H1 (cell line): ENCODE measurements around the gene HELZ2. TPM values are rescaled to one million over a fixed set of nuclear protein-coding genes. Genes with fewer than 3 reads are reported as not detected.

Experiments used
- CTCF ChIA-PET: fragments of 300-600 bp; sonication (Branson Sonifier 250); formaldehyde crosslinking; loops from one replicate; lab custom pipeline; 2021; ENCODE audit not compliant: partially characterized antibody; lab: Charles Lee
- POLR2A ChIA-PET: fragments of 300-600 bp; sonication (Branson Sonifier 250); formaldehyde crosslinking; loops from one replicate; lab custom pipeline; 2021; ENCODE audit warnings: inconsistent platforms; ENCODE audit not compliant: partially characterized antibody; lab: Charles Lee
- DNase-seq, 2 experiments: peaks; one replicate each; pipeline versions ENCODE4 v3.0.0 to v3.0.0-alpha.2; 2010 to 2022; ENCODE audit warnings: low spot score in 2 of 2, low read depth in 1 of 2, mixed read lengths in 1 of 2
- FAIRE-seq: peaks from 2 replicates; lab custom pipeline; 2011; peaks lifted over from hg19 to GRCh38; lab: Jason Lieb, UNC
- H2AFZ ChIP-seq: 2 replicates; pipeline ENCODE4 v1.8.1; 2012; ENCODE audit warnings: low read length, inconsistent platforms
- H2AK5ac ChIP-seq: 2 replicates; pipeline ENCODE4 v1.6.1; 2013; ENCODE audit warnings: low read depth, low read length
- H2BK120ac ChIP-seq: replicated peaks from 2 replicates; pipeline ENCODE3; 2013; ENCODE audit warnings: low read depth, low read length, inconsistent platforms
- H2BK12ac ChIP-seq: 2 replicates; pipeline ENCODE4 v1.6.1; 2013; ENCODE audit warnings: low read depth, low read length
- H2BK15ac ChIP-seq: 2 replicates; pipeline ENCODE4 v1.6.1; 2013; ENCODE audit warnings: low read length
- H2BK20ac ChIP-seq: 2 replicates; pipeline ENCODE4 v1.6.1; 2013; ENCODE audit warnings: low read length
- H2BK5ac ChIP-seq: 2 replicates; pipeline ENCODE4 v1.6.1; 2013; ENCODE audit warnings: low read depth, low read length
- H3K14ac ChIP-seq: 2 replicates; pipeline ENCODE4 v1.6.1; 2013; ENCODE audit warnings: inconsistent platforms; ENCODE audit not compliant: insufficient read length
- H3K18ac ChIP-seq: 2 replicates; pipeline ENCODE4 v1.6.1; 2013; ENCODE audit warnings: low read length; ENCODE audit errors: extremely low read depth
- H3K23ac ChIP-seq: 2 replicates; pipeline ENCODE4 v1.6.1; 2013; ENCODE audit warnings: inconsistent platforms; ENCODE audit not compliant: insufficient read length
- H3K23me2 ChIP-seq: 2 replicates; pipeline ENCODE4 v1.6.1; 2013; ENCODE audit warnings: low read depth, low read length
- H3K27ac ChIP-seq: 2 replicates; pipeline ENCODE4 v1.6.1; 2011; ENCODE audit warnings: low read depth, low read length, inconsistent platforms
- H3K27me3 ChIP-seq, 4 experiments: replicated peaks in 1 of 4; 1 replicate in 1 of 4; 2 replicates in 3 of 4; pipeline versions ENCODE4 v1.6.1 to v1.8.1; 2011 to 2013; ENCODE audit warnings: low read length in 3 of 4, mild to moderate bottlenecking in 3 of 4, inconsistent platforms in 2 of 4, mixed read lengths in 2 of 4, moderate library complexity in 1 of 4; ENCODE audit not compliant: control insufficient read depth in 3 of 4, insufficient read depth in 3 of 4; ENCODE audit errors: extremely low read depth in 1 of 4
- H3K36me3 ChIP-seq, 4 experiments: 2 replicates each; pipeline versions ENCODE4 v1.6.1 to v1.8.1; 2011 to 2013; ENCODE audit warnings: mild to moderate bottlenecking in 4 of 4, low read length in 3 of 4, moderate library complexity in 2 of 4, control low read depth in 1 of 4, inconsistent platforms in 1 of 4; ENCODE audit not compliant: insufficient read depth in 4 of 4, control insufficient read depth in 2 of 4
- H3K4ac ChIP-seq: replicated peaks from 2 replicates; pipeline ENCODE3; 2013; ENCODE audit warnings: low read length, low read depth, mixed read lengths, inconsistent platforms; ENCODE audit not compliant: insufficient read length
- H3K4me1 ChIP-seq, 4 experiments: replicated peaks in 1 of 4; 1 replicate in 1 of 4; 2 replicates in 3 of 4; pipeline versions ENCODE4 v1.6.1 to v1.8.1; 2011 to 2013; ENCODE audit warnings: low read length in 3 of 4, inconsistent platforms in 2 of 4, mixed read lengths in 1 of 4; ENCODE audit not compliant: insufficient read depth in 4 of 4, control insufficient read depth in 3 of 4
- H3K4me2 ChIP-seq, 2 experiments: 2 replicates each; pipeline versions ENCODE4 v1.6.1 to v1.8.1; 2011 to 2013; ENCODE audit warnings: low read depth in 2 of 2, low read length in 2 of 2, control low read depth in 1 of 2, inconsistent platforms in 1 of 2, mild to moderate bottlenecking in 1 of 2; ENCODE audit not compliant: insufficient read depth in 1 of 2
- H3K4me3 ChIP-seq, 4 experiments: fragments of 200-600, 300-600 bp in 1 of 4; sonication (generic), shearing (Covaris generic), sonication (Bioruptor Twin) in 1 of 4; 2 replicates each; pipeline versions ENCODE4 v1.5.1 to v1.8.1; 2011 to 2016; ENCODE audit warnings: low read length in 4 of 4, low read depth in 3 of 4, control low read depth in 2 of 4, inconsistent platforms in 2 of 4, mild to moderate bottlenecking in 2 of 4, mixed read lengths in 1 of 4, moderate library complexity in 1 of 4; ENCODE audit not compliant: insufficient read depth in 2 of 4; ENCODE audit errors: extremely low read depth in 1 of 4
- H3K56ac ChIP-seq: replicated peaks from 2 replicates; pipeline ENCODE3; 2013; ENCODE audit warnings: low read depth, mild to moderate bottlenecking, mixed read lengths, low read length, inconsistent platforms; ENCODE audit not compliant: insufficient read length
- H3K79me1 ChIP-seq: 2 replicates; pipeline ENCODE4 v1.6.1; 2013; ENCODE audit warnings: low read depth, low read length, control low read depth
- H3K79me2 ChIP-seq, 2 experiments: 2 replicates each; pipeline versions ENCODE4 v1.6.1 to v1.8.1; 2012 to 2013; ENCODE audit warnings: low read length in 2 of 2, mild to moderate bottlenecking in 2 of 2, inconsistent platforms in 1 of 2; ENCODE audit not compliant: insufficient read depth in 2 of 2, control insufficient read depth in 1 of 2
- H3K9ac ChIP-seq, 4 experiments: replicated peaks in 1 of 4; 1 replicate in 1 of 4; 2 replicates in 3 of 4; pipeline versions ENCODE4 v1.6.1 to v1.8.1; 2011 to 2013; ENCODE audit warnings: low read depth in 3 of 4, low read length in 3 of 4, control low read depth in 2 of 4, mild to moderate bottlenecking in 2 of 4, moderate library complexity in 2 of 4, inconsistent platforms in 1 of 4; ENCODE audit errors: extremely low read depth in 1 of 4
- H3K9me3 ChIP-seq, 2 experiments: 2 replicates each; pipeline versions ENCODE4 v1.6.1 to v1.8.1; 2012 to 2013; ENCODE audit warnings: mild to moderate bottlenecking in 2 of 2, moderate library complexity in 2 of 2, control low read depth in 1 of 2, inconsistent platforms in 1 of 2, low read depth in 1 of 2, low read length in 1 of 2, mixed read lengths in 1 of 2; ENCODE audit not compliant: insufficient read depth in 2 of 2
- H4K20me1 ChIP-seq, 2 experiments: replicated peaks in 1 of 2; 2 replicates each; pipeline versions ENCODE3 to v1.8.1; 2011 to 2013; ENCODE audit warnings: inconsistent platforms in 2 of 2, low read length in 2 of 2, mild to moderate bottlenecking in 1 of 2; ENCODE audit not compliant: insufficient read depth in 2 of 2, control insufficient read depth in 1 of 2
- H4K5ac ChIP-seq: 2 replicates; pipeline ENCODE4 v1.6.1; 2013; ENCODE audit warnings: low read length, low read depth, mixed read lengths, inconsistent platforms; ENCODE audit not compliant: insufficient read length
- H4K8ac ChIP-seq: 2 replicates; pipeline ENCODE4 v1.8.0; 2013; ENCODE audit warnings: mild to moderate bottlenecking, moderate library complexity, low read length, inconsistent platforms; ENCODE audit not compliant: insufficient read depth; ENCODE audit errors: extremely low read depth
- H4K91ac ChIP-seq: replicated peaks from 2 replicates; pipeline ENCODE3; 2013; ENCODE audit warnings: low read length, mixed read lengths, inconsistent platforms; ENCODE audit not compliant: insufficient read length
- ASH2L ChIP-seq: fragments of 200-600, 300-600 bp; sonication (generic); IDR thresholded peaks from one replicate; pipeline ENCODE4 v1.7.1; 2017; ENCODE audit warnings: low read length
- ATF3 ChIP-seq: IDR thresholded peaks from 2 replicates; pipeline ENCODE4 v1.6.1; 2011; ENCODE audit warnings: low read depth, mild to moderate bottlenecking, low read length; ENCODE audit not compliant: insufficient read depth
- BACH1 ChIP-seq: IDR thresholded peaks from 2 replicates; pipeline ENCODE4 v1.6.1; 2012; ENCODE audit warnings: low read length, improper control_type of control experiment
- CHD2 ChIP-seq: IDR thresholded peaks from 2 replicates; pipeline ENCODE4 v1.6.1; 2012; ENCODE audit warnings: low read length, improper control_type of control experiment
- CREB1 ChIP-seq: IDR thresholded peaks from 2 replicates; pipeline ENCODE4 v1.6.1; 2012; ENCODE audit warnings: inconsistent platforms
- EP300 ChIP-seq, 2 experiments: IDR thresholded peaks; 1 replicate in 1 of 2; 2 replicates in 1 of 2; pipeline ENCODE4 v1.6.1; 2011 to 2012; ENCODE audit warnings: low read depth in 2 of 2, low read length in 2 of 2, mild to moderate bottlenecking in 2 of 2, borderline replicate concordance in 1 of 2, inconsistent platforms in 1 of 2, moderate library complexity in 1 of 2
- FOSL1 ChIP-seq: IDR thresholded peaks from 2 replicates; pipeline ENCODE4 v1.6.1; 2011; ENCODE audit warnings: mild to moderate bottlenecking, low read depth, low read length, moderate library complexity; ENCODE audit not compliant: insufficient read depth
- GABPA ChIP-seq: IDR thresholded peaks from 2 replicates; pipeline ENCODE4 v1.6.1; 2011; ENCODE audit warnings: mild to moderate bottlenecking, low read length, moderate library complexity, borderline replicate concordance; ENCODE audit not compliant: insufficient read depth
- KDM1A ChIP-seq: fragments of 200-600, 300-600 bp; sonication (generic); IDR thresholded peaks from 2 replicates; pipeline ENCODE4 v1.7.1; 2016; ENCODE audit warnings: mild to moderate bottlenecking, low read length, borderline replicate concordance
- KDM5A ChIP-seq: fragments of 200-600 bp; IDR thresholded peaks from 2 replicates; pipeline ENCODE4 v1.7.1; 2012; ENCODE audit warnings: mild to moderate bottlenecking, low read length, inconsistent platforms, mixed read lengths
- POLR2A ChIP-seq, 2 experiments: IDR thresholded peaks; 1 replicate in 1 of 2; 2 replicates in 1 of 2; pipeline ENCODE4 v1.6.1; 2011; ENCODE audit warnings: low read depth in 2 of 2, low read length in 2 of 2, mild to moderate bottlenecking in 2 of 2; ENCODE audit errors: control extremely low read depth in 1 of 2
- SIN3A ChIP-seq, 2 experiments: IDR thresholded peaks in 1 of 2; conservative IDR thresholded peaks in 1 of 2; 2 replicates each; pipeline ENCODE4 v1.6.1; 2011 to 2012; ENCODE audit warnings: low read length in 2 of 2, improper control_type of control experiment in 1 of 2, low read depth in 1 of 2, mild to moderate bottlenecking in 1 of 2
- SIRT6 ChIP-seq: IDR thresholded peaks from one replicate; pipeline ENCODE4 v1.7.1; 2012; ENCODE audit warnings: low read length, inconsistent platforms
- WGBS, 2 experiments: shearing (Covaris generic) in 1 of 2; methylation state at CpG; one replicate each; pipeline versions ENCODE4 v1.1.6 to v1.1.7; 2013 to 2015; ENCODE audit warnings: low lambda C conversion rate in 2 of 2, mixed read lengths in 2 of 2, inconsistent platforms in 1 of 2, low coverage in 1 of 2, missing lambda C conversion rate in 1 of 2; ENCODE audit not compliant: insufficient replicate concordance in 2 of 2, insufficient coverage in 1 of 2, insufficient read length in 1 of 2; ENCODE audit errors: extremely low coverage in 1 of 2, missing lambda C conversion rate in 1 of 2; 5-methylcytosine and 5-hydroxymethylcytosine counted together
- polyA plus RNA-seq, 7 experiments: library from polyadenylated mRNA; depleted of rRNA in 3 of 7; stranded (reverse) in 5 of 7; unstranded in 2 of 7; fragments of >200 nt in 5 of 7; fragments of 200-250 nt in 2 of 7; gene quantifications; 1 replicate in 5 of 7; 2 replicates in 1 of 7; 4 replicates in 1 of 7; pipeline versions ENCODE4 v1.2.1 to v1.2.3, GENCODE V29; 2011 to 2013; ENCODE audit warnings: missing spikeins in 2 of 7, mixed read lengths in 2 of 7
- total RNA-seq: library from RNA; stranded (reverse); fragmentation: NEBNext Ultra II Directional; extraction: Animal tissue kit (Norgen Biotek cat#: 25700); gene quantifications from 2 replicates; pipeline ENCODE4 v1.2.1, GENCODE V29; 2021

HELZ2 gene
- total and polyA plus RNA-seq, 2 of the 8 experiments (the other 6 are each of a cell fraction or from before 2014, with no cell fraction given): 7.9 to 17.5 TPM

DNA sequence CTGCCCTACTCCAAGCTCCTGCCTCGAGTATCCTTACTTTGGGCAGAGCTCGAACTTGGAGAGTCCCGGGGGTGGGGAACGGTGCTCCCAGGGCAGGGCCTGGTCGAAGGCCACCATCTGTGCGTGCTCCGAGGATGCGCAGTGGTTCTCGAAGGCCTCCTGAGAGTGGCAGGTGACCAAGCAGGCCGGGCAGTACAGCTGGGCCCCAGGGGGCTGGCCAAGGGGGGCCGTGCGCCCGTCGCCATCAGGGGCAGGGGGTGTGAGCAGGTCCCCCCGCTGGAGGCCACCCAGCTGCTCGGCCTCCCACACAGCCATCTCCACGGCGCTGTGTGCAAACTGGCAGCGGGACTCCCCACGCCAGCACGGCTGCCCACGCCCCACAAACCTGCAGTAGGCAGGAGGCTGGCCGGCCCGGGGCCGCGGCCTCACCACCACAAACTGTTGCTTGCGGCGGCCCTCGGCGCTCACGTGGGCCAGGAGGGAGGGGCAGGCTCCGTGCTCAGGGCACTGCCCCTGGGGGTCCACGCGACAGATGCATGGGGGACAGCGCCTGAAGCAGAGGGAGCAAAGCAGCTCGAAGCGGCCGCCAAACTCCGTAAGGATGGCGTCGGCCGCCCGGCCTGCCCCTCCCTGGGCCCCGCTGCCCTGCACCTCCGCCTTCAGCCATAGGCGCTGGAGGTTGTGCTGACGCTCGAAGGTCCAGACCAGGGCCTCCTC, 1.8 kb downstream of the HELZ2 start:
- Histone ChIP-seq H2BK120ac (no peak overlapping the region), H3K36me3 (no peaks in the 10 kb centered on the region), H2BK20ac (no peak overlapping the region), H3K4me3 (no peak overlapping the region), H3K4me1 (peaks cover 0 to 6% (median 6%) of the 10 kb centered on the region in 4 experiments; a peak in 6 of 7 replicates), H3K18ac (no peak overlapping the region), H2BK15ac (no peak overlapping the region), H2AFZ (no peak overlapping the region), H3K79me2 (no peaks in the 10 kb centered on the region), H2BK12ac (no peak overlapping the region), H3K23ac (no peak overlapping the region), H3K4me2 (no peak overlapping the region), H4K20me1 (peaks cover 0 to 3% of the 10 kb centered on the region in 2 experiments), H2BK5ac (no peak overlapping the region), H3K23me2 (no peaks in the 10 kb centered on the region; the same call in 1 of the 2 replicates), H4K91ac (no peak overlapping the region), H3K79me1 (no peaks in the 10 kb centered on the region), H3K56ac (no peak overlapping the region), H3K27ac (no peak overlapping the region), H3K9ac (no peak overlapping the region), H4K5ac (no peak overlapping the region), H4K8ac (no peak overlapping the region), H2AK5ac (no peak overlapping the region), H3K14ac (no peak overlapping the region), H3K4ac (no peak overlapping the region), H3K27me3 (no peaks in the 10 kb centered on the region; a peak in 1 of 7 replicates), H3K9me3 (no peaks in the 10 kb centered on the region)
- POLR2A ChIA-PET: interaction anchor here (0.6 kb wide), 1 partner anchor 277 kb away, joined by 4 read pairs; no protein-coding TSS in a partner anchor
- WGBS, 2 experiments: 94% methylated on average over 35 of the region's 48 CpGs; no CpG with 5 or more reads in 1 of the 2 experiments
- CTCF ChIA-PET: interaction anchor here (1.1 to 3.2 kb wide), 10 partner anchors 10 to 421 kb away, joined by 3 to 20 read pairs (median 4); partner anchors contain the start of gene PTK6
- no peak for FAIRE-seq
- no peak for DNase-seq
- TF ChIP-seq ATF3 (no peak), EP300 (IDR thresholded peaks at IDR 0.05; ENCODE audit: borderline replicate concordance in 1 of 2, low read depth in 2 of 2, low read length in 2 of 2) (no peak), CREB1 (no peak), ASH2L (no peak), SIRT6 (no peak), CHD2 (no peak), GABPA (no peak), SIN3A (conservative IDR thresholded peaks at IDR 0.05 in 1 of 2, IDR thresholded peaks at IDR 0.05 in 1 of 2; ENCODE audit: low read depth in 1 of 2, low read length in 2 of 2) (no peak), KDM5A (no peak), FOSL1 (no peak), BACH1 (no peak), KDM1A (no peak), POLR2A (IDR thresholded peaks at IDR 0.05; ENCODE audit: control extremely low read depth in 1 of 2, low read depth in 2 of 2, low read length in 2 of 2) (no peak)
